ENCODE results near the gene MITF.

Gene MITF

GRCh38 chr3:69967156-69967555 is 227.9 kb downstream of the MITF start:
- DNase-seq (ENCODE audit: low spot score) = no peak

- DNase-seq (ENCODE audit: low spot score) = no peak
Measured at GRCh38 chr3:69970827-69971226, 231.6 kb downstream of the MITF start.

DNA sequence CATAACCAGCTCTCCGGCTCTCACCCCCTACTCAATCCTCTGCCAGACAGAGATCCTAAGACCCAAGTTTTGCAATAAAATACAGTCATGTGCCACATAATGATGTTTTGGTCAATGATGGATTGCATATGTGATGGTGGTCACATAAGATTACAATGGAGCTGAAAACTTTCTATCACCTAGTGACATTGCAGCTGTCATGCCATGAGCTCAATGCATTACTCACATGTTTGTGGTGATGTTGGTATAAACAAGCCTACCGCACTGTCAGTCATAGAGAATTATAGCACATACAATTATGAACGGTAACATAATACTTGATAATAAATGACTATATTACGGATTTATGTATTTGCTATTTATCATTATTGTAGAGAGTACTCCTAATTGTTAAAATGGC is 233.4 kb downstream of the MITF start:
- DNase-seq (ENCODE audit: low spot score) = no peak

DNA sequence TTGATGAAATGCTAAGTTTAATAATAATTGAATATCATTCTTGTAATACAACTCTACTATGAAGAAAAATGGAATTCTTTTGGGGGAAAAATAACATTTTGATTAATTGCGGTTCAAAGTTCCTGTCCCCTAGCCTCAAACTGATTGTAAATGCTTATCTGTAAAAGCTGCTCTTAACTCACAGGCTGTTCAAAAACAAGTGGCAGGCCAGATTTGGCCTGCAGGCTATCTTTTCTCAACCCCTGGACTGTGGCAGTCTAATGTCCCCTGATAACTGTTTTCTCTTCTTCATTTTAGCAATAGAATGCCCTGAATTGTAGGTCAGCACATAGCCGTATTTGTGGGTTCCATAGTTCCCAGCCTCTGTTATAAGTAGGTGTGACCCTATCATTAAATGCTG is 236.8 kb downstream of the MITF start:
- DNase-seq (ENCODE audit: low spot score) = no peak

DNA sequence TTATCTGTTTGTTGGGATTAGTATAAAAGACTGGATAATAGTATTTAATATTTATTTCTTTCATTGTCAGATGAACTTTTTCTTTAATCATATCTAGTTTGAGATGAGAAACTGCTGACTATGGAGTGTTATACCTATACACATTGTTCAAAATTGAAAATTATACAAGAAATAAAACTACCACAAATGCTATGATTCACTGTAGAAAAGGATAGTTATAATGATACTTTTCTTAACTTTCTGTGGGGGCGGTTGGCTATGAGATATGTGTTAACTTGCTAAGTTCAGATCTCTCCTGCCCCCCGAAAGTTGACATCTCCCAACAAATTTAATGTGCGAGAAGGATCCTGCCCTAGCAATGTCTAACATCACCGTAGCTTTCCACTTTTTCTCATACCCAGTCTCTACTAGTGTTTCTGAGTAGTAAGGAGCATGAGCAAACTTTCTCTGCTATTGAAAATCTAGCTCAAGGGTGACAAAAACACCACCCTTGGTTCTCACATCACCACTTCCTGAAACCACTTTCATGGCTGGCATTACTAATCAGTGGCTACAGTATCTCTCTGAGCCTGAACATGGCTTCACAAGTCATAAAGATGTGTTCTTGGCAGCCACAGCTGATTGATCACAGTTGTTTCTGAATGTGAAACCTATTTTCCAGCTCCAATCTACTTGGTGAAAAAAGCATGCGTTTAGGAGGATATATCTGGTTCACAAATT is 244.4 kb downstream of the MITF start:
- no peak for DNase-seq (ENCODE audit: low spot score)

- no peak for DNase-seq (ENCODE audit: low spot score)
Measured at GRCh38 chr3:69985266-69985665, 246.0 kb downstream of the MITF start.

DNA sequence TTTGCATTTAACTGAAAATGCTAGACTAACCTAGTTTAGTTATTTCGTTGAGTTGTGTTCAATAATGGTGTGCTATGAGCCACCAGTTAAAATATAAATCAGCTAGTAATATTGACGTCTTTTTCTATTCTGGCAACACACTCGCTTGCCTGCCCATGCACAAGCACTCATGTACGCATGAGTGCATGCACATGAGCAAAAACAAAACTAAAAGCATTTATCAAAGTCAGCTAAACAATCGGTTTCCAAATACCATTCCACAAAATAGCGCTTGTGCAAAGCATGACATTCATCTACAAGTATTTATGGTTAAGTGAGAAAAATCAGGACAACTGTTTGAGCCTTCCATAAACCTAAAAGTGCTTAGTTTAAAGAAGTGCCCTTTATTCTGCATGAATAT is 247.2 kb downstream of the MITF start:
- peak; percentile 9 for DNase-seq (ENCODE audit: low spot score)

GRCh38 chr3:69987833-69988232 is 248.6 kb downstream of the MITF start:
- DNase-seq (ENCODE audit: low spot score) = no peak

DNA sequence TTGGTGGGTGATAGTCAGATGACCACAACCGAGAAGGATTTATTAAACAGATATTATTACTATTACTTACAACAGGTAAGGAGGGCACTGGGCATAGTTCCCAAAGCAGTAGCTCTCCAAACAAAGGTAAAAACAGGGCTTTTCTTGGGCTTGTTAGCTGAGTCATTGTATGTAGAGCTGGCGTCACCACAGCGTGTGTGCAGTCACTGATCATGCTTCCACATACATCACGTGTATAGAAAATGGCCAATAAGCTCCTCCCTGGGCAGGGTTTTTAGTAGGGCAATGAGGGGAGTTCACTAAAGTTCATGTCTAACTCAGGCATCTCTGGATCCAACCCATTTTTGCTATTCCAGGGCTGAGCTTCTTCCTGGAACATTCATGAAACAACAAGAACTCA is 254.5 kb downstream of the MITF start:
- no peak for DNase-seq (ENCODE audit: low spot score)

- DNase-seq (ENCODE audit: low spot score) = no peak
Measured at GRCh38 chr3:69994919-69995318, 255.7 kb downstream of the MITF start.

DNA sequence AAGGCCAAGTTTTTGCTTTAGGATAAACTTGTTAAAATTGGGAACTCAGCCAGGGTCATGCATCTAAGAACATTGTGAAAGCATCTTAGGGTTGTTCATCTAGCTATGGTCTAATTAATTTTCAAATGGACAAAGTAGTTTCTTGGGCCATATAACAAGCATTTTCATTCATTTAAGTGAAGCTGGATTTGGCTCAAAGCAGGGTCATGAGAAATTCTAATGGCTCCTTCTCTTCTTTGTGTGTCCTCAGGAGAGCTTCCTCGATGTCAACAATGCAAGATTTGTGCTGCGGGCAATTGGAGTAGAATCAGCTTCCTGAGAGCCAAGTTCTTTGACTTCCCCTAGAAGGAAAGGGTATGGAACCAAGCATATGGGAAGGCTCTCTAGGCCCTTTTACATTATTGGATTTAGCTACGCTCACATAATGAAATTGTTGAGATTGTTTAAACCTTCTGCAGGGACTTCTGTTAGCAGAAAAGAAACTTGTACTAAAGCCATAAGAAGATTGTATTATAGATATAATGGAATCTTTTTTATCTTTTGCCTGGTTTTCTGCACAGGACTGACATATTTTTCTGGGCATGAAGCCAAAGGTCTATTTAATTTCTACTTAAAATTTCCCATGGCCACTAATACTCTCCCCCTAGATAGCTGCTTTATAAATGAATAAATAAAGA is 258.5 kb downstream of the MITF start:
- no peak for DNase-seq (ENCODE audit: low spot score)

DNA sequence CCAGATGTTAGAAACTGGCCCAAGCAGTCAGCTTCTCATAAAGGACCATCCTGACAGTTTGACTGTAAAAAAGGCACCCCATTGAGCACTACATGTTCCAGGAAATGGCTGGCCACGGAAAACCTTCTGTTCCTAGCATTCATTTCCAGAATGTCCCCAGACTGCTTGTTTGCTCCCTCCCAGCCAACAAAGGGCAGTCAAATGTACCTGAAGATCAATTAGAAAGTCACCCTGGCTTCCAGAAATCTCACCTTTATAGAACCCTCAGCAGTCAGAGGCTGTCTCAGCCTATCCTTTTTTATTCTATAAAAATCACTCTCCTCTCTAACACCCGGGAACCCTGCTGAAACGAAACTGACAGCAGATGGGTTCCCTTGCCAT is 259.5 kb downstream of the MITF start:
- DNase-seq (ENCODE audit: low spot score) = no peak

GRCh38 chr3:69999140-70000027 is 260.1 kb downstream of the MITF start, which contains the start of gene SAMMSON:
SAMMSON (plus strand) TSS chr3:69999733.
- no peak for DNase-seq (ENCODE audit: low spot score)

- no peak for DNase-seq (ENCODE audit: low spot score)
Measured at GRCh38 chr3:70000028-70000410, 260.8 kb downstream of the MITF start.

- no peak for DNase-seq (ENCODE audit: low spot score)
Measured at GRCh38 chr3:70000563-70001081, 261.4 kb downstream of the MITF start.

GRCh38 chr3:70003119-70003518 is 263.9 kb downstream of the MITF start:
- no peak for DNase-seq (ENCODE audit: low spot score)

GRCh38 chr3:70006089-70006488 is 266.8 kb downstream of the MITF start:
- no peak for DNase-seq (ENCODE audit: low spot score)

DNA sequence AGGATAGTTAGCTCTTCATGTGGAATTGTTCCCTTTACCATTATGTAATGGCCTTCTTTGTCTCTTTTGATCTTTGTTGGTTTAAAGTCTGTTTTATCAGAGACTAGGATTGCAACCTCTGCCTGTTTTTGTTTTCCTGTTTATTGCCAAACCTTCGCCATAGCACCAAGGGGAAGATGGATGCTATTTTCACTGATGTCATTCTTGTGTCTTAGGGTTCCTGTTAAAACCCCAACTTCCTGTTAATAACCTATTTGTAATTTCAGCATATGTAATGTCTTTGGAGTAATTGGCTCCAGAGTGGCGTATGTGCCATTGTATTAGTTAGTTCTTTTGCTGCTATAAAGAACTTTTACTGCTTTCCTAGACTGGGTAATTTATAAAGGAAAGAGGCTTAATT is 271.1 kb downstream of the MITF start:
- DNase-seq (ENCODE audit: low spot score) = no peak

GRCh38 chr3:70011582-70011981 is 272.3 kb downstream of the MITF start:
- DNase-seq (ENCODE audit: low spot score) = no peak

Measured in NAMALWA (cell line).